Measurements from ENCODE around the gene AQP10.
A peak's percentile ranks its signal among the peaks of the same experiment; 100 is the strongest.
"Not testable (repeated sequence)": the region's sequence is repeated elsewhere in the genome, so short reads cannot be mapped to it uniquely, and the experiment has no call there.

Gene AQP10

DNA sequence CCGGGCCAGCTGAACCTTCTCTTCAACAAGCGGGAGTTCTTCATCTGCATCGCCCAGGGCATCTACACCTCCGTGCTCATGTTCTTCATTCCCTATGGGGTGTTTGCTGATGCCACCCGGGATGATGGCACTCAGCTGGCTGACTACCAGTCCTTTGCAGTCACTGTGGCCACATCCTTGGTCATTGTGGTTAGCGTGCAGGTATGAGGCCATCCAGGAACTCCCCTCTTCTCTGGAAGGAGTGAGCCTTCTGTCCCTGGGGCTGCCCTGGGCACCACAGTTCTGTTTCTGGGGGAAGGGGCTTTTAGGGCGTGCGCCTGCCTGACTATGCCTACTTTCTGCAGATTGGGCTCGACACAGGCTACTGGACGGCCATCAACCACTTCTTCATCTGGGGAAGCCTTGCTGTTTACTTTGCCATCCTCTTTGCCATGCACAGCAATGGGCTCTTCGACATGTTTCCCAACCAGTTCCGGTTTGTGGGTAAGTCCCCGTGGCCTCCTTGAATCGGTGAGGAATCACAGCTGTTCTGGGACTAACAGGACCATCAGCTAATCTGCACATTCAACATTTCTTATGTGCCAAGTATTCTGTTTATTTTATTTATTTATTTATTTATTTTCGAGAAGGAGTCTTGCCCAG is 25.5 kb downstream of the AQP10 start:
- DNase-seq = no peak

DNA sequence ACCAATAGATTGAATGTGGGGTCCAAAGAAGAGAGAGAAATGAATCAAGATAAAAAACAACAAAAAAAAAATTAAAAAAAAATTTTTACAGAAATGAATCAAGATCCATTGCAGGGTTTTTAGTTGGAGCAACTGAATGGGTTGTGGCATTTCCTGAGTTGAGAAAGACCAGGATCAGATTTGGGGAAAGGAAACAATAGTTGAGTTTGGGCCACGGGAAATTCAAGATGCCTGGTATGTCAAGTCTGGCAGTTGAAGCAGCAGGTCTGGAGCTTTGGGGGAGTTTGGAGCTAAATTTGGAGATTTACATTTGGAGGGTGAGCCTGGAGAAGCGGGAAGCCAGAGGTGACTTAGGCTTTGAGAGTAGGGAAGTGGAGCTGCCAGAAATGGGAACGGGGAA is 27.1 kb downstream of the AQP10 start:
- no peak for DNase-seq

DNA sequence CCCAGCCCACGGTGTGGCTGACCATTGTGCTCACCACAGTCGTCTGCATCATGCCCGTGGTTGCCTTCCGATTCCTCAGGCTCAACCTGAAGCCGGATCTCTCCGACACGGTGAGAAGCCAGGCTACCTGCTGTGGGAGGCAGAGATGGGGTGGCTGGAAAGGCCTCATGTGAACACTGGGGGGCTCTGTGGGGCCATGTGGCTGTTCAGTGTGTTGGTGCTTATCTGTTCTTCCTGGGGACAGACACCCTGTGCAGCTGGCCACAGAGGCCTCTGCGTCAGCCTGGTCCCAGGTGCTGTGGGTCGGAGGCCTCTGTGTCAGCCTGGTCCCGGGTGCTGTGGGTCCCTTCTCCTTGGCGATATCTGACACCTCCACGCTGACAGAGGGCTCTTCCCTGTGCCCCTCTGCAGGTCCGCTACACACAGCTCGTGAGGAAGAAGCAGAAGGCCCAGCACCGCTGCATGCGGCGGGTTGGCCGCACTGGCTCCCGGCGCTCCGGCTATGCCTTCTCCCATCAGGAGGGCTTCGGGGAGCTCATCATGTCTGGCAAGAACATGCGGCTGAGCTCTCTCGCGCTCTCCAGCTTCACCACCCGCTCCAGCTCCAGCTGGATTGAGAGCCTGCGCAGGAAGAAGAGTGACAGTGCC is 27.7 kb downstream of the AQP10 start:
- DNase-seq = no peak

DNA sequence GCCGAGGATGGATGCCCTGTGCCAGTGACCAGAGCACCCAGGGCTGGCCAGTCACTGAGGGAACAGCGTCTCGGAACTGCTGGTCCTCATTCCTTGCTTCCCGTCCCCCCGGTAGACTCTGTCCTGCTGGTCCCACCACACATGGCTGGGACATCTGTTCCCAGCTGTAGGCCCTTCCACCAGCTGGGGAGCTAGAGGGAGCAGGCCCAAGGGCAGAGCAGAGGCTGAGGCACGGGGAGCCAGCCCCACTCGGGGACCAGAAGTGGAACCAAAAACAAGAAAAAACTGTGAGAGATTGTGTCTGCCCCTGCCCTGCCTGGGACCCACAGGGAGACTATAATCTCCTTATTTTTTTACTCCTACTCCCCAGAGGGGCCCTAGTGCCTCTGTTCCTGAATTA is 28.2 kb downstream of the AQP10 start:
- DNase-seq = no peak

DNA sequence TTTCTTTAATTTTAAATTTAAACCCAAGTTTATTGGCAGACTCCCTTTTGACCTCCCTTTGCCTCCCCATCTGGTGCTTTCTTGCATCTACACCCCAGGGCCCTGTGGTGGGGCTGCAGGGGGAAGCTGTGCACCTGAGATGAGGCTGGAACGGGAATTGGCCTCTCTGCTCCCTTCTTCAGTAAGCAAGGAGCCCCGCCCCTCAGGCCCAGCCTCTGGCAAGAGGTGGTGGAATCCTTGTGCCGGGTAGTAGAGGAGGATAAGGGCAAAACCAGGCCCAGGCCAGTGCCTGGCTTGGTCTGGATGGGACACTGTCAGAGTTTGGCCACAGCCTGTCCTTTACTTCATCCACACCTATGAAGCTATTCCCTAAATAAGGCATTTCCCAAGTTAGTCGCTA is 29.5 kb downstream of the AQP10 start:
- no peak for DNase-seq

DNA sequence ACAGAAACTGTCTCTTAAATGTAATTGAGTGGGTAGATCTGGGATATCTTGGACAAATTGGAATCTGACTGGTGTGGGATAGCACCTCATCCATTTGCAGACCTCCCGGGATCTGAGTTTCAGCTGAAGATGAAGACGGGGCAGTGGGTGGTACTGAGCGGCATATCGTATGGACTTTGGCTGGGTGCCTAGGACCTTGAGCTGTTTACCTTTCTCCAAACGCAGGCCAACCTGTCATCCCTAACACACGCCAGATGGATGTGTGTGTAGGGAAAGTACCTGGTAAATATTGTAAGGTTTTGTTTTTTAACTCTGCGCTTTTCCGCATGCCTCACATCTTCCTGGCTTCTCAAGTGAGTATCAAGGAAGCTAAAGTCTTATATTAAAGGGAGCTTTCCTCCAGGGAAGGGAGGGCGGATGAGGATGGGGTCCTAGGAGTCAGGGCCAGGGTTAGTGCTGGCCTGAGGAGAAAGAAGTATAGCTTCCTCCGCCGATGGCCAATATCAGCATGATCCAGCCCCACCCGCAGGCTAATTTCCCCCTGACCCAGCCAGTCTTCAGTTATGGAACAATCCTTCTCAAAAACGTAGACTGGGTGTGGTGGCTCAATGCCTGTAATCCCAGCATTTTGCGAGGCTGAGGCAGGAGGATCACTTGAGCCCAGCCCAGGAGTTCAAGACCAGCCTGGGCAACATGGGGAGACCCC is 30.6 kb downstream of the AQP10 start:
- DNase-seq = no peak

DNA sequence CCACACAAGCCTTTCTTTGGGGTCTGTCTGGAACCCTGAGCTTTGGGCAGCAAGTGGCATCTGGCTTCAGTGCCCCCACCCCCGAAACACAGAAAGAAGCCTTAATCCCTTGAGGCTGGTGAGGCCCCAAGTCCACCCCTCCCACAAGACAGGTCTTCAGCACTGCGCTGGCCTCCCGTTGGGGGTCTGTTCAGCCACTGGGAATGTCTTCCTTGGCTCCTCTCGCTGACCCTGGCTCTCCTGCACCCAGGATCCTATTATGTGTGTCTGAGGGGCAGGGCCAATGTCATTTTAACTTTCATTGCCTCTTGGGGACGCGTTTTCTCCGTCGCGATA is 31.3 kb downstream of the AQP10 start:
- DNase-seq = no peak

DNA sequence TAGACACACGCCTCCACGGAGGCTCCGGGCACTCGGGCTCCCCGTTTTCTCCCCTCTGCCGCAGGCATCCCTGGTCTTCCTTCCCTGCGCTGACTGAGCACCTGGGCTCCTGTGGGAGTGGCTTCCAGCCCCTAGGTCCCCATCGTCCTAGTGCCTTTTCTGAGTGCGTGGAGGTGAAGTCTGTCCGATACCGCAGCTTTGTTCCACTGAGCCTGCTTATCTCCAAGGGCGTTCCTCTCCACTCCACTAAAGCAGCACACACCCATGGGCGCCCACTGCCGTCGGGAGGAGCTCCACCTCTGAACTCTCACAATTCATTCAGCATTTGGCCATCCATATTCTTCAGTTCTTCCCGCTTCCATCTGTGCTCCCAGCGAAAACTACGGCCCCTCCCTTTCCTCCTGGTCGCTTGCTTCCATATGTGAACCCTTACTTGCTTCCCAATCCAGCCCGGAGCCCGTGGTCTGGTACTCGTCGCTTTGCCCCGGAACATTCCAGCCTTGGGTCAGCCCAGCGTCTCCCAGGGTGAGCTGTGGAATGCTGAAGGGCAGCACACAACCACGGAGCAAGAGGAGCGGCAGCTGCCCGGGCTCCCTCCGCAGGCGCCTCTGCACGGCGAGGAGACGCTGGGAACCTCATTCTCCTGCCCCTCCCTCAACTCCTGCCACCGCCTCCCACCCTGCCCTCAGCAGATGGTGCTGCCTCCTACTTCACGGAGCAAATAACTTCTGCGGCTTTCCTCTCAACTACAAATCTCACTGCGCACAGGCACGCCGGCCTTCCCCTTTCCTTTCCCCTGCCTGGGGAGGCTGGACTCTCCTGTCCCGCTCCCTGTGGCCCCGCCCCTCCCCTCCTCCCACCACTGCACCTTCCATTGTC is 31.9 kb downstream of the AQP10 start:
- DNase-seq = peak; percentile 77

DNA sequence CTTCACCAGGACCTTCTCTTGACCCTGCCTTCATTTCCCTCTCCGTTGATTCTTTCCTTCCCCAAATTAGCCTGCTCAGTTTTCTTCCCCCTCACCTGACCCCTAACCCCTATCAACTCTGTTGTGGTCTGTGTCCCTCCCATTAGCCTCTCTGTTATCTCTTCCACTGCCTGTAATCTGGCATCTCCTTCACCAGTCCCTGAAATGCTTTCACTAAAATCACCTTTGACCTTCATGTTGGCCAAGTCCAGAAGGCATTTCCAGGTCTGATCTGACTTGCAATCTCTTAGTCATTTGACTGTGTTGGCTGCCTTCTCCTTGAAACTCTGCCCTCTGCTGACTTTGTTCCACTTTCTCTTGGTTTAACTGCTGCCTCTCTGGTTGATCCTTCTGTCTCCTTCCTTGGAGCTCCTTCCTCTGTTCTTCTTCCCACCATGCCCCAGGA is 32.6 kb downstream of the AQP10 start:
- peak; percentile 45 for DNase-seq

DNA sequence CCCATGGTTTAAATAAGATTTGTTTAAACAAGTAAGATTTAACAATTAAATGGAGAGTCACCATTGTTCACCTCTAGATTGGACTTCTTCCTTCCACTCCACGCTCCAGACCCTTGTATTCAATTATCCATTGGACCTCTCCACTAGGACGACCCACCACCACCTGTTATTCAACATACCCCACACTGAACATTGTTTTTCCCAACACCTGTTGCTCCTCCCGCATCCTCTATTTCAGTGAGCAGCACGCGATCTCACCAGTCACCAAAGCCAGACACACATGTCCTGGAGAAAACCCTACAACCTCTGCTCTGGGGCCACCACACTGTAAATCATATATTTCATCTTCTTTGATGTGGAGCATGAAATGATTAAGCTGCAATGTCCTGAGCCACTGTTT is 33.1 kb downstream of the AQP10 start:
- no peak for DNase-seq

DNA sequence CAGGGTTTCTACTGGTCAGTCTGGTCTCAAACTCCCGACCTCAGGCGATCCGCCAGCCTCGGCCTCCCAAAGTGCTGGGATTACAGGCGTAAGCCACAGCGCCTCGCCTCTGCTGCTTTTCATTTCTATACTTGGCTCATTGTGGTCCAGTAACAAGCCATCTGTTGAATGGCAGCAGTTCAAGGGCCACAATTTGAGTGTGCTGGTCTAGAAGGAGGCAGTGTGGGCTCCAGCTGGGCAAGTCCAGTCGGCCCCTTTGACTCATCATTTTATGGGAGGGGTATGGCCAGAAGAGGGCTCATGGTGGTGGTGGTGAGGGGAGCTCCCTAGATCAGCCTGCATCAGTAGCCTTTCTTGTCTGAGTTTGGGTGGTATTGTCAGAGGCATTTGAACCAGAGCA is 37.6 kb downstream of the AQP10 start:
- no peak for DNase-seq

DNA sequence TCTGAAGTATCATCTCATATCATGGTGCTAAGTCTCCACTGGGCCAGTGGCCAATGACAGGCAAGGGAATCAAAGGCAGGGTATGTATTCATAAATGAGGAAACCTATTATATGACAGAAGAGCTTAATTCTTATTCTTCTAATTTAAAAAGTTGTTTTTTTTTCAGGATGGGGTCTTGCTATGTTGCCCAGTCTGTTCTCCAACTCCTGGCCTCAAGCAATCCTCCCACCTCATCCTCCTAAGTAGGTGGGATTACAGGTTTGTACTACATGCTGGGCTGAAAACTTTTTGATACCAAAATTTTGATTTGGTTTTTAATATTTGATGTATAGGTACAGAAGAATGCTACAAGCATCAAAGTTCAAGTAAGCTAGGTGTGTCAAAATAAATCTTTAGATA is 39.4 kb downstream of the AQP10 start:
- DNase-seq = no peak

DNA sequence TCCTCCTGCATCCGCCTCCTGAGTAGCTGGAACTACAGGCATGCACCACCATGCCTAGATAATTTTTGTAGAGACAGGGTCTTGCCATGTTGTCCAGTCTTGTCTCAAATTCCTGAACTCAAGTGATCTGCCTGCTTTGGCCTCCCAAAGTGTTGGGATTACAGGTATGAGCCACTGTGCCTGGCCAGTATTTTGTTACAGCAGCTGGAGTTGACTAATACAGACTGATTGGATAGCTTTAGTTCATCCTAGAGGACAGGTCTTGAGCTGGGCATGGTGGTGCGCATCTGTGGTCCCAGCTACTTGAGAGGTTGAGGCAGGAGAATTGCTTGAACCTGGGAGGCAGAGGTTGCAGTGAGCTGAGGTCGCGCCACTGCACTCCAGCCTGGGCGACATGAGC is 40.0 kb downstream of the AQP10 start:
- DNase-seq = not testable (repeated sequence)

DNA sequence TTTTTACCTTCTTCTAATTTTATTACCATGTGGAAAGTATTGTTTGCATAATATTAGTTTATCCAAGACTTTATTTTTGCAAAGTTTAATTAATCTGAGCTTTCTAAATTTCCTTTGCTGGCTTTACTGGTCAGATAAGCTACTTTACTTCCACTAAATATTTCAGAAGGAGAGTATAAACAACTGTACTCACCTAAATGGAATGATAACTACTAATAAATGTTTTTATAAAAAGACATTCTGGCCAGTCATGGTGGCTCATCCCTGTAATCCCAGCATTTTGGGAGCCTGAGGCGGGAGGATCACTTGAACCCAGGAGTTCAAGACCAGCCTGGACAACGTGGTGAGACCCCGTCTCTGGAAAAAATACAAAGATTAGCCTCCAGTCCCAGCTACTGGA is 40.5 kb downstream of the AQP10 start:
- no peak for DNase-seq

DNA sequence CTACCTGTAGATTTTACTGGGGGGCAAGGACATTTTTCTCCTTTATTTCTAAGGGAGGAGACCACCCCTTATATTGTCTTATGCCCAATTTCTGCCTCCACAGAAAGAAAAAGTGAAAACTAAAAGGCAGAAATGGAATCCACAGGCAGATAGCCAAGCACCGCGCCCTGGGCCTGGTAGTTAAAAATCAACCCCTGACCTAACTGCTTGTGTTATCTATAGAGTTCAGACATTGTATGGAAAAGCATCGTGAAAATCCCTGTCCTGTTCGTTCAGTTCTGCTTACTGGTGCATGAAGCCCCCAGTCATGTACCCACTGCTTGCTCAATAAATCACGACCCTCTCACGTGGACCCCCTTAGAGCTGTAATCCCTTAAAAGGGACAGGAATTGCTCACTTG is 50.5 kb downstream of the AQP10 start:
- no peak for DNase-seq

DNA sequence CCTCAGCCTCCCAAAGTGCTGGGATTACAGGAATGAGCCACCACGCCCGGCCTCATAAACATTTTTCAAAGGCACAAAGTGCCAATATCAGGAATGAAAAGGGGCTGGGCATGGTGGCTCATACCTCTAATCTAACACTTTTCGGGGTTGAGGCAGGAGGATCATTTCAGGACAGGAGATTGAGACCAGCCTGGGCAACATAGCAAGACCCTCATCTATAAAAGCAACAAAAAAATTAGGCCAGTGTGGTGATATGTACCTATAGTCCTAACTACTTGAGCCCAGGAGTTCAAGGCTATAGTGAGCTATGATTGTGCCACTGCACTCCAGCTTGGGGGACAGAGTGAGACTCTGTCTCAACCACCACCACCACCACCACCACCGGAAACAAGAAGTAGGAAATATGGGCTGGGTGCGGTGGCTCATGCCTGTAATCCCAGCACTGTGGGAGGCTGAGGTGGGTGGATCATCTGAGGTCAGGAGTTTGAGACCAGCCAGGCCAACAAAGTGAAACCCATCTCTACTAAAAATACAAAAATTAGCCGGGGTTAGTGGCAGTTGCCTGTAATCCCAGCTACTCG is 53.0 kb downstream of the AQP10 start:
- DNase-seq = not testable (repeated sequence)
